HG02642 (cell line): ENCODE data around the gene GTSF1L.
A peak's percentile ranks its signal among the peaks of the same experiment; 100 is the strongest.
"Not testable (repeated sequence)": the region's sequence is repeated elsewhere in the genome, so short reads cannot be mapped to it uniquely, and the experiment has no call there.

Source experiments
- ATAC-seq: cut with Tn5 transposase; IDR thresholded peaks from one replicate; pipeline ENCODE4 v1.9.1; 2021; ENCODE audit warnings: mild to moderate bottlenecking; ENCODE audit not compliant: unreplicated experiment, poor library complexity

GTSF1L gene

GRCh38 chr20:43726811-43727338, at the start of gene GTSF1L:
GTSF1L (minus strand) TSS chr20:43727002; CDS start chr20:43726694, 308 bp downstream.
- no peak for ATAC-seq

GRCh38 chr20:43774754-43775153, 48.0 kb upstream of the GTSF1L start:
- no peak for ATAC-seq

- no peak for ATAC-seq
These were observed 44.8 kb upstream of the GTSF1L start for GRCh38 chr20:43771503-43772190.

GRCh38 chr20:43770342-43770741, 43.5 kb upstream of the GTSF1L start:
- no peak for ATAC-seq

GRCh38 chr20:43767686-43768474, 41.1 kb upstream of the GTSF1L start:
- ATAC-seq, result no peak

GRCh38 chr20:43766917-43767316, 40.1 kb upstream of the GTSF1L start:
- no peak for ATAC-seq

GRCh38 chr20:43766385-43766784, 39.6 kb upstream of the GTSF1L start:
- ATAC-seq, result no peak

GRCh38 chr20:43765916-43766315, 39.1 kb upstream of the GTSF1L start:
- ATAC-seq, result no peak

- ATAC-seq, result no peak
These were observed 36.1 kb upstream of the GTSF1L start for GRCh38 chr20:43762911-43763310.

- ATAC-seq, result no peak
These were observed 34.9 kb upstream of the GTSF1L start for GRCh38 chr20:43761386-43762340.

- ATAC-seq, result not testable (repeated sequence)
These were observed 31.1 kb upstream of the GTSF1L start for GRCh38 chr20:43757888-43758287.

GRCh38 chr20:43755851-43756250, 29.0 kb upstream of the GTSF1L start:
- no peak for ATAC-seq

- no peak for ATAC-seq
These were observed 28.6 kb upstream of the GTSF1L start for GRCh38 chr20:43755390-43755789.

- ATAC-seq, result peak; percentile 55
These were observed 25.9 kb upstream of the GTSF1L start for GRCh38 chr20:43752561-43753301.

- no peak for ATAC-seq
These were observed 25.2 kb upstream of the GTSF1L start for GRCh38 chr20:43752051-43752360.

GRCh38 chr20:43751167-43752050, 24.6 kb upstream of the GTSF1L start:
- peak; percentile 72 for ATAC-seq

GRCh38 chr20:43750774-43751166, 24.0 kb upstream of the GTSF1L start:
- ATAC-seq, result no peak

- no peak for ATAC-seq
These were observed 23.0 kb upstream of the GTSF1L start for GRCh38 chr20:43749734-43750294.

GRCh38 chr20:43748274-43748673, 21.5 kb upstream of the GTSF1L start:
- no peak for ATAC-seq
